Left ventricle myocardium inferior (tissue), 1 donor: ENCODE results near the gene OTULINL. TPM values are rescaled to one million over a fixed set of nuclear protein-coding genes. Genes with fewer than 3 reads are reported as not detected.

Source experiments
- DNase-seq: peaks from one replicate; pipeline ENCODE4 v3.0.0-alpha.2; 2020
- H3K27ac ChIP-seq: fragments of 200-600 bp; replicated peaks from 2 replicates; pipeline ENCODE4 v1.8.0; 2021
- H3K27me3 ChIP-seq: fragments of 200-600 bp; 2 replicates; pipeline ENCODE4 v1.8.0; 2021; ENCODE audit warnings: low read depth
- H3K36me3 ChIP-seq: fragments of 200-600 bp; 2 replicates; pipeline ENCODE4 v1.8.0; 2021
- H3K4me1 ChIP-seq: fragments of 200-600 bp; 2 replicates; pipeline ENCODE4 v1.8.0; 2021
- H3K4me3 ChIP-seq: fragments of 200-600 bp; 2 replicates; pipeline ENCODE4 v1.8.0; 2021; ENCODE audit warnings: mild to moderate bottlenecking, moderate library complexity
- H3K9me3 ChIP-seq: fragments of 200-600 bp; replicated peaks from 2 replicates; pipeline ENCODE4 v1.8.0; 2021
- intact Hi-C: fragments of 100-400 bp; cut with micrococcal nuclease; formaldehyde crosslinking; loops from one replicate; pipeline ENCODE4 v1.11.0; 2022
- total RNA-seq: library from RNA; stranded (reverse); fragmentation: NEBNext Ultra II Directional; extraction: Animal tissue kit (Norgen Biotek cat#: 25700); gene quantifications from one replicate; pipeline ENCODE4 v1.2.1, GENCODE V29; 2021
- TF ChIP-seq, protein P1 (sequence below): fragments of 200-600 bp; IDR thresholded peaks from 2 replicates; pipeline ENCODE4 v1.8.0; 2021; ENCODE audit warnings: antibody characterized with exemption, mild to moderate bottlenecking, borderline replicate concordance
- donor health status: DM: no; HTN: yes; CAD: no; lungs with severe emphysema.

Gene OTULINL
- total RNA-seq, 1 donor from 2014 or later, result 3.8 TPM

DNA sequence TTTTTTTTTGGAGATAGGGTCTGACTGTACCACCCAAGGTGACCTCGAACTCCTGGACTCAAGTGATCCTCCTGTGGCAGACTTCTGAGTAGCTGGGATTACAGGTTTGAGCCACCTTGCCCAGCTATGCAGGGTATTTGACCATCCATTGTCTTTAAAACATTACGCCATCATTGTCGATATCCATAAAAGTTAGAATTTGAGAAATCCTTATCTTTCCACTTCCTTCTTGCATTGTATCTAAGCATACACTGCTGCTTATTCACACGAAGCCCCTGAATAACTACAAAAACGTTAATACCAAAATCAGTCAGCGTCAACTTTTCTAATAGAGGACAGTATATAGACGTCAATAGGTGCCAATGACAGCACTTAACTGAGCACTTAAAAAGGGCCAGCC, 5.4 kb upstream of the OTULINL start:
- Histone ChIP-seq H3K9me3 (no peaks in the 10 kb centered on the region), H3K4me3 (no peak overlapping the region), H3K27ac (no peak overlapping the region), H3K27me3 (peaks cover 44% of the 10 kb centered on the region), H3K36me3 (no peaks in the 10 kb centered on the region), H3K4me1 (peaks cover 17% of the 10 kb centered on the region)
- TF ChIP-seq, protein P1, sequence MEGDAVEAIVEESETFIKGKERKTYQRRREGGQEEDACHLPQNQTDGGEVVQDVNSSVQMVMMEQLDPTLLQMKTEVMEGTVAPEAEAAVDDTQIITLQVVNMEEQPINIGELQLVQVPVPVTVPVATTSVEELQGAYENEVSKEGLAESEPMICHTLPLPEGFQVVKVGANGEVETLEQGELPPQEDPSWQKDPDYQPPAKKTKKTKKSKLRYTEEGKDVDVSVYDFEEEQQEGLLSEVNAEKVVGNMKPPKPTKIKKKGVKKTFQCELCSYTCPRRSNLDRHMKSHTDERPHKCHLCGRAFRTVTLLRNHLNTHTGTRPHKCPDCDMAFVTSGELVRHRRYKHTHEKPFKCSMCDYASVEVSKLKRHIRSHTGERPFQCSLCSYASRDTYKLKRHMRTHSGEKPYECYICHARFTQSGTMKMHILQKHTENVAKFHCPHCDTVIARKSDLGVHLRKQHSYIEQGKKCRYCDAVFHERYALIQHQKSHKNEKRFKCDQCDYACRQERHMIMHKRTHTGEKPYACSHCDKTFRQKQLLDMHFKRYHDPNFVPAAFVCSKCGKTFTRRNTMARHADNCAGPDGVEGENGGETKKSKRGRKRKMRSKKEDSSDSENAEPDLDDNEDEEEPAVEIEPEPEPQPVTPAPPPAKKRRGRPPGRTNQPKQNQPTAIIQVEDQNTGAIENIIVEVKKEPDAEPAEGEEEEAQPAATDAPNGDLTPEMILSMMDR, result no peak
- intact Hi-C loops, result no loop called here
- DNase-seq, result no peak

DNA sequence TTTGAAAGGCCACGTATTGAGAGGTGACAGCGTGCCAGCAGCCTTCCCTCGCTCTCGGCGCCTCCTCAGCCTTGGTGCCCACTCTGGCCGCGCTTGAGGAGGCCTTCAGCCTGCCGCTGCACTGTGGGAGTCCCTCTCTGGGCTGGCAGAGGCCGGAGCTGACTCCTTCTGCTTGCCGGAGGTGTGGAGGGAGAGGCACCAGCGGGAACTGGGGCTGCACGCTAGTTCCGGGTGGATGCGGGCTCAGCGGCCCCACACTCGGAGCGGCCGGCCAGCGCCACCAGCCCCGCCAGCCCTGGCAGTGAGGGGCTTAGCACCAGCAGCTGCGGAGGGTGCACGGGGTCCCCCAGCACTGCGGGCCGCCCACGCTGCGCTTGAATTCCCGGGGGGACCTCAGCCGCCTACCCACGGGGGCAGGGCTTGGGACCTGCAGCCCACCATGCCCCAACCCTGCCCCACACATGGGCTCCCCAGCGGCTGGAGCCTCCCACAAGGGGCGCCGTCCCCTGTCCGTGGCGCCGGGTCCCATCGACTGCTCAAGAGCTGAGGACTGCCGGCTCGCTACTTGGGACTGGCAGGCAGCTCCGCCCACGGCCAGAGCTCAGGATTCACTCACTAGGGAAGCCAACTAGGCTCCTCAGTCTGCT, 4.4 kb upstream of the OTULINL start:
- H3K27me3 ChIP-seq, result peaks cover 48% of the 10 kb centered on the region
- TF ChIP-seq, protein P1, result no peak
- intact Hi-C loops, result no loop called here

DNA sequence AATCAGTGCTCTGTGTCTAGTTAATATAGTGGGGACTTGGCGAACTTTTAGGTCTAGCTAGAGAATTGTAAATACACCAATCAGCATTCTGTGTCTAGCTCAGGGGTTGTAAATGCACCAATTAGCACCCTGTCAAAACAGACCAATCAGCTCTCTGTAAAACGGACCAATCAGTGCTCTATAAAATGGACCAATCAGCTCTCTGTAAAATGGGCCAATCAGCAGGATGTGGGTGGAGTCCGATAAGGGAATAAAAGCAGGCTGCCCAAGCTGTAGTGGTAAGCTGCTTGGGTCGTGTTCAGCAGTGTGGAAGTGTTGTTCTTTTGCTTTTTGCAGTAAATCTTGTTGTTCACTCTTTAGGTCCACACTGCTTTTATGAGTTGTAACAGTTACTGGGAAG, 3.6 kb upstream of the OTULINL start:
- Histone ChIP-seq H3K4me1 (peaks cover 31% of the 10 kb centered on the region), H3K27ac (no peak overlapping the region), H3K9me3 (no peaks in the 10 kb centered on the region), H3K27me3 (peaks cover 51% of the 10 kb centered on the region), H3K4me3 (no peak overlapping the region), H3K36me3 (no peaks in the 10 kb centered on the region)
- TF ChIP-seq, protein P1, result no peak
- DNase-seq, result no peak
- intact Hi-C loops, result no loop called here

More for the DNA sequence above, 4.4 kb upstream of the OTULINL start:
- no peaks in the 10 kb centered on the region for H3K9me3 ChIP-seq
- no peak overlapping the region for H3K27ac ChIP-seq
- peaks cover 26% of the 10 kb centered on the region for H3K4me1 ChIP-seq
- no peaks in the 10 kb centered on the region for H3K36me3 ChIP-seq
- H3K4me3 ChIP-seq, result no peak overlapping the region
- no peak for DNase-seq

DNA sequence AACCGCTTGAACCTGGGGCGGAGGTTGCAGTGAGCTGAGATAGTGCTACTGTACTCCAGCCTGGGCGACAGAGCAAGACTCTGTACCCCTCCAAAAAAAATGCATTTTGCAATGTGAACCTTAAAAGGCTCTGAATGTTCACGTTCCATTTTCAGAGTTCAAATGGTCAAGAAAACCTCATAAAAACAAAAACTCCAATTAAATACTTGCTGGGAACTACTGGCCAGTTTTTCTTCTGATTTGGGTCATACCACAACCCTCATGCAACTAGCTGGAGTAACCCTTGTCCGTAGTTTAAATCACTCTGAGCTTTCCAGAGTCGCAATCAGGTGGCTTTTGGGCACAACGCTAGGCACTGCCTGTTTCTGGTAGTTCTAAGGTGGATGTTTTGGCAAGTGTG, 2.3 kb upstream of the OTULINL start:
- Histone ChIP-seq H3K4me1 (peaks cover 31% of the 10 kb centered on the region), H3K4me3 (no peak overlapping the region), H3K27me3 (peaks cover 56% of the 10 kb centered on the region), H3K36me3 (no peaks in the 10 kb centered on the region), H3K9me3 (no peaks in the 10 kb centered on the region), H3K27ac (no peak overlapping the region)
- intact Hi-C loops, result no loop called here
- TF ChIP-seq, protein P1, result no peak
- no peak for DNase-seq

DNA sequence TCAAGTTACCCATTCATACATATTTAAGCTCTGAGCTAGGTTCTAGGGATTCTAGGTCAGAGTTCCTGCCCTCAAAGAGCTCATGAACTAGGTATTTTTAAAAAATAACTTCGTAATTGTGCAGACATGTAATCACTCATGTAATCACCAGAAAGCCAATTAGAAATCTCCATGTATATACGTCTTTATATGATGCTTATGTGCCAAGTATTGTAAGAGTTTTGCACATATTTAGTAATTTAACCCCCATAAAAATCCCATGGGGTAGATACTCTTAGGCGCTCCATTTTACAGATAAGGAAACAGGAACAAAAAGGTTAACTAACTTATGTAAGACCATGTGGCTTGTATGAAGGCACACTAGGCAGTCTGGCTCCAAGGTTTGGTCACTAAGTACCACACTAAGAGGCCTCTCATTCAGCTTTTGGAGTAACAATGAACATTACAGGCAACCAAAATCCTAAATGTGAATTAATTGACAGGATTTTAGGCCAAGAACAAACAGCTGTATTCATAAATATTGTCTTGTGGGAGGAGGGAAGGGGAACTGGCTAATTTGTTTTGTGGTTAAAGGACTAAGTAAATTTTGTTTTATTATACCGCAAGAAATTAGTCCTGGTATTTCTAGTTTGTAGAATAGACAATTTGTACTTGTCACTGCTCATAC, 1.7 kb upstream of the OTULINL start:
- peaks cover 56% of the 10 kb centered on the region for H3K27me3 ChIP-seq

More for the DNA sequence above, 1.7 kb upstream of the OTULINL start:
- TF ChIP-seq, protein P1, result no peak
- Histone ChIP-seq H3K27ac (no peak overlapping the region), H3K36me3 (no peaks in the 10 kb centered on the region), H3K4me3 (no peak overlapping the region), H3K9me3 (no peaks in the 10 kb centered on the region), H3K4me1 (peaks cover 27% of the 10 kb centered on the region)
- DNase-seq, result no peak
- intact Hi-C loops, result no loop called here
